DND-41 (cell line): ENCODE results near the gene C1QTNF12.

ENCODE experiments used
- ATAC-seq: fragments of 200-7000 bp; cut with Tn5 transposase; 3 replicates; pipeline ENCODE4 v1.9.1; 2021; ENCODE audit warnings: low read depth; ENCODE audit not compliant: insufficient read depth
- DNase-seq: peaks from one replicate; pipeline ENCODE4 v3.0.0-alpha.2; 2020
- H2AFZ ChIP-seq: 2 replicates; pipeline ENCODE4 v1.6.0; 2012; ENCODE audit warnings: low read depth, low read length
- H3K27ac ChIP-seq: 2 replicates; pipeline ENCODE4 v1.5.1; 2012; ENCODE audit warnings: low read length, inconsistent platforms
- H3K27me3 ChIP-seq: fragments of 200-600 bp; sonication (generic); 2 replicates; pipeline ENCODE4 v1.6.0; 2012; ENCODE audit warnings: low read length, mild to moderate bottlenecking, inconsistent platforms; ENCODE audit not compliant: insufficient read depth, poor library complexity
- H3K36me3 ChIP-seq: 2 replicates; pipeline ENCODE4 v1.5.1; 2012; ENCODE audit warnings: low read length, inconsistent platforms; ENCODE audit not compliant: insufficient read depth
- H3K4me1 ChIP-seq: 2 replicates; pipeline ENCODE4 v1.5.1; 2012; ENCODE audit warnings: mild to moderate bottlenecking, low read length; ENCODE audit not compliant: insufficient read depth
- H3K4me2 ChIP-seq: 2 replicates; pipeline ENCODE4 v1.6.0; 2012; ENCODE audit warnings: mild to moderate bottlenecking, moderate library complexity, low read length, inconsistent platforms; ENCODE audit not compliant: insufficient read depth
- H3K4me3 ChIP-seq, 2 experiments: fragments of 200-600 bp in 1 of 2; shearing (Covaris generic) in 1 of 2; 2 replicates each; pipeline ENCODE4 v1.5.1; 2012 to 2016; ENCODE audit warnings: inconsistent platforms in 2 of 2, low read length in 2 of 2, mild to moderate bottlenecking in 2 of 2, low read depth in 1 of 2, moderate library complexity in 1 of 2
- H3K79me2 ChIP-seq: 2 replicates; pipeline ENCODE4 v1.6.0; 2012; ENCODE audit warnings: low read length, inconsistent platforms; ENCODE audit not compliant: insufficient read depth
- H3K9ac ChIP-seq: 2 replicates; pipeline ENCODE4 v1.6.0; 2012; ENCODE audit warnings: low read depth, mild to moderate bottlenecking, inconsistent platforms, low read length, moderate library complexity
- H3K9me3 ChIP-seq: 2 replicates; pipeline ENCODE4 v1.5.1; 2012; ENCODE audit warnings: low read length, moderate library complexity, mild to moderate bottlenecking, inconsistent platforms; ENCODE audit not compliant: insufficient read depth, severe bottlenecking
- H4K20me1 ChIP-seq: 2 replicates; pipeline ENCODE4 v1.6.0; 2012; ENCODE audit warnings: low read length; ENCODE audit not compliant: insufficient read depth
- CTCF ChIP-seq: IDR thresholded peaks from 2 replicates; pipeline ENCODE4 v1.5.1; 2012; ENCODE audit warnings: borderline replicate concordance, low read length, moderate library complexity, mild to moderate bottlenecking; ENCODE audit not compliant: poor library complexity, severe bottlenecking; ENCODE audit errors: extremely low read depth
- EZH2 ChIP-seq: IDR thresholded peaks from 3 replicates; pipeline ENCODE4 v1.6.1; 2012; ENCODE audit warnings: borderline replicate concordance, low read depth, mild to moderate bottlenecking, moderate library complexity, low read length, inconsistent platforms; ENCODE audit not compliant: severe bottlenecking

C1QTNF12 gene

GRCh38 chr1:1223891-1224290 is 22.6 kb downstream of the C1QTNF12 start:
- no peaks in the 10 kb centered on the region; the same call in 1 of the 2 replicates for H3K4me1 ChIP-seq
- H3K9ac ChIP-seq: no peak overlapping the region
- H2AFZ ChIP-seq: no peak overlapping the region
- no peak overlapping the region for H3K4me2 ChIP-seq
- H3K36me3 ChIP-seq: peaks cover 94% of the 10 kb centered on the region
- H4K20me1 ChIP-seq: peaks cover 68% of the 10 kb centered on the region
- no peaks in the 10 kb centered on the region for H3K27me3 ChIP-seq
- H3K4me3 ChIP-seq: no peak overlapping the region
- DNase-seq (no peak), ATAC-seq (no peak)
- no peak for TF ChIP-seq EZH2
- no peak for TF ChIP-seq CTCF
- no peak overlapping the region for H3K27ac ChIP-seq
- no peaks in the 10 kb centered on the region for H3K9me3 ChIP-seq
- H3K79me2 ChIP-seq: peaks cover 46% of the 10 kb centered on the region

GRCh38 chr1:1223321-1223720 is 23.2 kb downstream of the C1QTNF12 start:
- Histone ChIP-seq H3K4me3 (no peak overlapping the region), H3K27ac (no peak overlapping the region), H2AFZ (no peak overlapping the region), H3K4me1 (no peaks in the 10 kb centered on the region), H3K79me2 (peaks cover 41% of the 10 kb centered on the region), H3K9ac (no peak overlapping the region), H3K36me3 (peaks cover 94% of the 10 kb centered on the region), H3K4me2 (no peak overlapping the region), H4K20me1 (peaks cover 67% of the 10 kb centered on the region), H3K9me3 (no peaks in the 10 kb centered on the region), H3K27me3 (no peaks in the 10 kb centered on the region)
- ATAC-seq (no peak), DNase-seq (no peak)
- no peak for TF ChIP-seq EZH2
- no peak for TF ChIP-seq CTCF

- no peaks in the 10 kb centered on the region for H3K27me3 ChIP-seq
- H3K9me3 ChIP-seq: no peaks in the 10 kb centered on the region
- no peak overlapping the region for H3K4me2 ChIP-seq
- H3K36me3 ChIP-seq: peaks cover 93% of the 10 kb centered on the region
- no peak for DNase-seq
- peaks cover 34% of the 10 kb centered on the region for H3K79me2 ChIP-seq
- H3K27ac ChIP-seq: no peak overlapping the region
- TF ChIP-seq CTCF (no peak), EZH2 (no peak)
- H3K4me3 ChIP-seq: no peak overlapping the region
- no peak overlapping the region for H3K9ac ChIP-seq
- no peaks in the 10 kb centered on the region for H3K4me1 ChIP-seq
- H4K20me1 ChIP-seq: peaks cover 68% of the 10 kb centered on the region
- H2AFZ ChIP-seq: no peak overlapping the region
- ATAC-seq: no peak
Observed at GRCh38 chr1:1222575-1223225, 23.8 kb downstream of the C1QTNF12 start.
